Activated CD4-positive, alpha-beta T cell treated with anti-CD3 and anti-CD28 coated beads for 24 hours (primary cell): ENCODE measurements around the gene CDK7.
"Not testable (repeated sequence)": the region's sequence is repeated elsewhere in the genome, so short reads cannot be mapped to it uniquely, and the experiment has no call there.

Source experiments
- DNase-seq, 2 donors: peaks; one replicate each; pipeline ENCODE4 v3.0.0-alpha.2; 2020; ENCODE audit warnings: low read depth in 2 of 2

Gene CDK7

DNA sequence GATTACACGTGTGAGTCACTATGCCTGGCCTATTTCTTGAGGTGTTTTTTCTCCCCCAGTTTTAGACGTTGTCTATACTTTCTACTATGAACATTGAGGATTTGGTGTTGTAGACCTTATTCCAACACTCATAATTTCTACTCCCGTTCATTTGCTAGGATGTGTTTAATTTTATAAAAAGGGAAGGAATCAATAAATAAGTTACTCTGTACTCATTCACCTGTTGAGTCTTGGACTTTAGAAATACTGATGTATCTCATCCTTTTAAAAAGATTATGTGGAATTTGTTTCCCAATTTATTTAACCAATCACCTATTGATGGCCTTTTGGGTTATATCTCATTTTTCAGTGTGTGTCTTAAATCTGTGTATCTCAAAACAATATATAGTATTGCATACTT is 3.2 kb downstream of the CDK7 start:
- DNase-seq, result no peak

DNA sequence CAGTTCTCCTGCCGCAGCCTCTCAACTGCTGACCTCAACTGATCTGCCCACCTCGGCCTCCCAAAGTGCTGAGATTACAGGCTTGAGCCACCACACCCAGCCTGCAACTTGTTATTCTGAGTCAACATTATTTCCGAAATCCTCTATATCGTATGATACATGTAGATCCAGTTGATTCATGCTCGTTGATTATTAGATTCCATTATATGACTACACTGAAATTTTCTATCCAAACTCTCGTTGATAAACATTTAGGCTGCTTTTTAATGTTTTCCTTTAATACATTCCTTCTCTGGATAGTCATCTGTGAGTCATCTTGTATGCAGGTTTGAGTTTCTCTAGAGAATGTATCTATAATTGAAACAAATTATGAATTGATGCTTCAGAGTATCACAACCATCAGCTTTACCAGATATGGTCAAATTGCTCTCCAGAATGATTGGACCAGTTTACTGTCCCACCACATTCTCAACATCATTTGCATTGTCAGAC is 4.1 kb downstream of the CDK7 start:
- DNase-seq, result no peak

DNA sequence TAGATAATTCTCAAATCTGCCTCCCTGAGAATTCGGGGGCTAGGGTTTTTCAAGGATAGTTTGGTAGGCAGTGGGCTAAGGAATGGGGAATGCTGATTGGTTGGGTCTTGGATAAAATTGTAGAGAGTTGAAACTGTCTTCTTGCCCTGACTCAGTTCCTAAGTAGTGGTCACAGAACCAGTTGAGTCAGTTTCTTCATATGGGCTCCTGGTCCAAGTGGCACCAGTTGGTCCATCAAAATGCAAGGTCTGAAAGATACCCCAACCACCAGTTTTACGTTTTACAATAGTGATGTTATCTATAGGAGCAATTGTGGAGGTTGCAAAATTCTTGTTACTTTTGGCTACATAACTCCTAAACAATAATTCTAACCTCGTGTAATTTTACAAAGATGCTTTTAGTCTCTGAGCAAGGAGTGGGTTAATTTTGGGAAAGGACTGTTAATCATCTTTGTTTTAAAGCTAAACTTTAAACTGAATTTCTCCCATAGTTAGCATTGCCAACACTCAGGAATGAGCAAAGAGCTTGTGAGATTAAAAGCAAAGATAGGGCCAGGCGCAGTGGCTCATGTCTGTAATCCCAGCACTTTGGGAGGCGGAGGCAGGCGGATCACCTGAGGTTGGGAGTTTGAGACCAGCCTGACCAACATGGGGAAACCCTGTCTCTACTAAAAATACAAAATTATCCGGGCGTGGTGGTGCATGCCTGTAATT is 7.7 kb downstream of the CDK7 start:
- no peak for DNase-seq

DNA sequence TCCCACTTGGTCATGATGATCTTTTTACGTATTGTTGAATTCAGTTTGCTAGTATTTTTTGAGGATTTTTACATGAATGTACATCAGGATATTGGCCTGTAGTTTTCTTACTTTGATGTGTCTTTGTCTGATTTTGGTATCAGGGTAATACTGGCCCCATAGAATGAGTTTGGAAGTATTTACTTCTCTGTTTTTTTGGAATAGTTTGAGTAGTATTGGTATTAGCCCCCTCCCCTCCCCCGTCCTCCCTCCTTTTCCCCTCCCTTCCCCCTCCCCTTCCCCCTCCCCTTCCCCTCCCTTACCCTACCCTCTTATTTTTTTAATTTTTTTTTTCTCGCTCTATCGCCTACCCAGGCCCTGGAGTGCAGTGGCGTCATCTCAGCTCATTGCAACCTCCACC is 10.3 kb downstream of the CDK7 start:
- no peak for DNase-seq

DNA sequence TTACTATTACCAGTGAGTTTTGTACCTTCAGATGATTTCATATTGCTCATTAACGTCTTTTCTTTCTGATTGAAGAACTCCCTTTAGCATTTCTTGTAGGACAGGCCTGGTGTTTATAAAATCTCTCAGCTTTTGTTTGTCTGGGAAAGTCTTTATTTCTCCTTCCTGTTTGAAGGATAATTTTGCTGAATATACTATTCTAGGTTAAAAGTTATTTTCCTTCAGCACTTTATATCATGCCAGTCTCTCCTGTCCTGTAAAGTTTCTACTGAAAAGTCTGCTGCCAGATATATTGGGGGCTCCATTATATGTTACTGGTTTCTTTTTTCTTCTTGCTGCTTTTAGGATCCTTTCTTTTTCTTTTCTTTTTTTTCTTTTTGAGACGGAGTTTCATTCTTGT is 13.3 kb downstream of the CDK7 start:
- no peak for DNase-seq

DNA sequence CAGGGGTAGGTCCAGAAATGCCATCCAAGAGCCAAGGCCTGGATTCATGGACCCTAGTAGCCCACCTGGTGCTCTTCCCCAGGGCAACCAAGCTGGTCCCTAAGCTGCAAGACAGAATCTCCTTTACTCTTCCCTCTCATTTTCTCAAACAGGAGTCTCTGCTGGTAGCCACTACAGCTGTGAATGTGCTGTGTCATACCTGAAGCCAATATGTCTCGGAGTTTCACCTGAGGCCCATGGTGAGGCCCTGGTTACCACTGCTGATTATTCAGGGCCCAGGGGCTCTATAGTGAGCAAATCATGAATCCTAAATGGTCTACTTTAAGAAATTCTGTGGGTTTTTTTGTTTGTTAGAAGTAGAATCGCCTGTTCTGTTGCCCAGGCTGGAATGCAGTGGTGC is 15.9 kb downstream of the CDK7 start:
- no peak for DNase-seq

DNA sequence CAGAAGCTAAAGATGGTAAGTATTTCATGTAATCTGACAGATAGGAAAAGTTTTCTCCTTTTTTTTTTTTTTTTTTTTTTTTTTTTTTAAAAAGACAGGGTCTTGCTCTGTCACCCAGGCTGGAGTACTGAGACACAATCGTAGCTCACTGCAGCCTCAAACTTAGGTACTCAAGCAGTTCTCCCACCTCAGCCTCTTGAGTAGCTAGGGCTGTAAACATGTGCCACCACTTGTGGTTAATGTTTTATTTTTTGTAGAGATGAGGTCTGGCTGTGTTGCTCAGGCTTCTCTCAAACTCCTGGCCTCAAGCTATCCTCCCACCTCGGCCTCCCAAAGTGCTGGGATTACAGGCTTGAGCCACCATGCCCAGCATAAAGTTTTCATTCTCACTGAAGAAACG is 17.8 kb downstream of the CDK7 start:
- no peak for DNase-seq

DNA sequence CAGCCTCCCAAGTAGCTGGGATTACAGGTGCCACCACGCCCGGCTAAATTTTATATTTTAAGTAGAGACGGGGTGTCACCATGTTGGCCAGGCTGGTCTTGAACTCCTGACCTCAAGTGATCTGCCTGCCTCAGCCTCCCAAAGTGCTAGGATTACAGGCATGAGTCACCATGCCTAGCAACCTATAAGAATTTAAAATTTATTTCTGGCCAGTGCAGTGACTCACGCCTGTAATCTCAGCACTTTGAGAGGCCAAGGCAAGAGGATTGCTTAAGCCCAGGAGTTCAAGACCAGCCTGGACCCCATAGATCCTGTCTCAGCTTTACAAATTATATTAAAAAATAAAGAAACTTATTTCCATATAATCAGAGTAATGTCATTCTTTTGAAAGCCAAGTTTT is 21.3 kb downstream of the CDK7 start:
- not testable (repeated sequence) for DNase-seq

DNA sequence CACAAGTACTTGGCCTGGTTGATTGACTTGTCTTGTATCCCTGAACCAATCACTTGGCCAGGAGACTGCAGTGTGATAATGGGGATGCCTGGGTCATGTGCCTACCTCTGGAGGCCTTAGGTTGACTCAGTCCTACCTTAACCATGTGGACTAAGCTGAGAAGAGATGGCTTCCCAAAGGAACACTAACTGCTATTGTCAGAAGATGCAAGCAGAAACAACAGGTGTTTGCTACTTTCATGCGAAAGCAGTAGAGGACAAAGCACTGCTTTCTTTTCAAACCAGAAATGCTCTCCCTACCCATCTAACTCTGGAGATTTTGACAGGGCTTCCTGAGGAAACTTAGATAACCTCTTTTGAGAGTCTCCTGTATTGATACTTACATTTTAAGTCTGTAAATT is 22.9 kb downstream of the CDK7 start:
- DNase-seq, result no peak

DNA sequence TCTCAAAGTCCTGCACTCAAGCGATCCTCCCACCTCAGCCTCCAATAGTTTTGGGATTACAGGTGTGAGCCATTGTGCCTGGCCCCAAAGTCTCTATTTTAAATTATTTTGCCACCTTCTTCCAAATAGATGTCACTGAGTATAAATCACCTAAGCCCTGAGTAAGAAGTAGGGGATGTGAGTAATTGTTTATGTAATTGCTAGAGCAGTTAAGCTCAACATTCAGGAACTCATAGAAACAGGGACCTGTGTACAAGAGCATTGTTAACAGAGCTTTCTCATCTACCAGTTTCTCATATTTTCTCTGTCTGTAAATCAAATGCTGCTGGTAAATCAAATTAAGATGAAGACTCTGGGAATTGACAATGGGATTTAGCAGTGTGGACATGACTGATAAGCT is 26.3 kb downstream of the CDK7 start:
- DNase-seq, result no peak

DNA sequence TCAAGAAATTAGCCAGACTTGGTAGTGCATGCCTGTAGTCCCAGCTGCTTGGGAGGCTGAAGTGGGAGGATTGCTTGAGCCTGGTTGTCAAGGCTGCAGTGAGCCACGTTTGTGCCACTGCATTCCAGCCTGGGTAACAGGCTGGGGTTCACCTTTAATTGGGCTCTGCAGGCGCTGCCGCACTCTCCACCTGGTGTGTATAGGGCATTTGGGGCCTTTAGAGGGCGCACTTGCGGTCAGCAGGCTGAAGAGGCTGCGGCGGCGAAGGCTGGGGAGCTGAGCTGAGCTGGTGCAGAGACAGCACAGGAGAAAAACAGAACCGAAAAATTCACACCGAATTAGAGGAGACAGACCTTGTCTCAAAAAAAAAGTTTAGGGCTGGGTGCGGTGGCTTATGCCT is 31.2 kb downstream of the CDK7 start:
- DNase-seq, result no peak

DNA sequence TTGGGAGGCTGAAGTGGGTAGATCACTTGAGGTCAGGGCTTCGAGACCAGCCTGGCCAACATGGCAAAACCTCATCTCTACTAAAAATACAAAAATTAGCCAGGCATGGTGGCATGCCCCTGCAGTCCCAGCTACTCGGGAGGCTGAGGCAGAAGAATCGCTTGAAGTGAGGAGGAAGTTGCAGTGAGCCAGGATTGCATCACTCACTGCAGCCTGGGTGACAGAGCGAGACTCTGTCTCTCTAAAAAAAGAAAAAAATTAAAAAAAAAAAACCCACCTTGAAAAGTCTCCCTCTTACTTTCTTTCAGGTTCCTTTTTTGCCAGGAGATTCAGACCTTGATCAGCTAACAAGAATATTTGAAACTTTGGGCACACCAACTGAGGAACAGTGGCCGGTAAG is 34.2 kb downstream of the CDK7 start:
- no peak for DNase-seq

DNA sequence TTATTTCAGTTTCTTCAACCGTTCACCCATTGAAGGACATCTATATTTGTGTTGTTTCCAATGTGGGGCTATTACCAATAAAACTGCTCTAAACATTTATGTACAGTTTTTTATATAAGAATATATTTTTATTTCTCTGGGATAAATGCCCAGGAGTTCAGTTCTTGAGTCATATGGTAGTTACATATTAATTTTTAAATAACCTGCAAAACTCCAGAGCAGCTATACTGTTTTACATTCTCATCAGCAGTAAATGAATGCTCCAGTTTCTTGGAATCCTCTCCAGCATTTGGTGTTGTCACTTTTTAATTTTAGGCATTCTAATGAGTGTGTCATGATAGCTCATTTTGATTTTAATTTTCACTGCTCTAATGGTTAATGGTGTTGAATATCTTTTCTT is 36.2 kb downstream of the CDK7 start:
- no peak for DNase-seq

DNA sequence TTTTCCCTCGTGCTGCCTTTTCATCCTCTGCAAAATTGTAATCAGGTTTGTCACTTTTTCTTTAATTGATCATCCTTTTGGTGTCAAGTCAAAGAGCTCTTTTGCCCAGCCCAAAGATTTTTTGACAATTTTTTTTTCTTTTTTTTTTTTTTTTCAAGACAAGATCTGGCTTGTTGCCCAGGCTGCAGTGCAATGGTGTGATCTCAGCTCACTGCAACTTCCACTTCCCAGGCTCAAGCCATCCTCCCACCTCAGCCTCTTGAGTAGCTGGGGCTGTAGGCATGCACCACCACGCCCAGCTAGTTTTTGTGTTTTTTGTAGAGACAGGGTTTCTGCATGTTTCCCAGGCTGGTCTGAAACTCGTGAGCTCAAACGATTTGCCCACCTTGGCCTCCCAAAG is 36.7 kb downstream of the CDK7 start:
- no peak for DNase-seq

DNA sequence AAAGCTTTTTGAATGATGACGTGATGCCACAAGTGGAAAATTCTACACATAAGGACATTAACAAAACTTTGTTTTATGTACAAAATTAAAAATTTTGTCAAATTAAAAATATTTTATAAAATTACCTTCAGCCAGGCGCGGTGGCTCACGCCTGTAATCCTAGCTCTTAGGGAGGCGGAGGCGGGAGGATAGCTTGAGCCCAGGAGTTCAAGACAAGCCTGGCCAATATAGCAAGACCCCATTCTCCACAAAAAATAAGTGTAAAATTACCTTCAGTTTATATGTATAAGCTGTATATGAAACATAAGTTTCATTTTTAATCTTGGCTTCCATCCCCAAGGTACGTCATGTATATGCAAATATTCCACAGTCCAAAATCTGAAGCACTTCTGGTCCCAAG is 40.9 kb downstream of the CDK7 start:
- DNase-seq, result no peak

DNA sequence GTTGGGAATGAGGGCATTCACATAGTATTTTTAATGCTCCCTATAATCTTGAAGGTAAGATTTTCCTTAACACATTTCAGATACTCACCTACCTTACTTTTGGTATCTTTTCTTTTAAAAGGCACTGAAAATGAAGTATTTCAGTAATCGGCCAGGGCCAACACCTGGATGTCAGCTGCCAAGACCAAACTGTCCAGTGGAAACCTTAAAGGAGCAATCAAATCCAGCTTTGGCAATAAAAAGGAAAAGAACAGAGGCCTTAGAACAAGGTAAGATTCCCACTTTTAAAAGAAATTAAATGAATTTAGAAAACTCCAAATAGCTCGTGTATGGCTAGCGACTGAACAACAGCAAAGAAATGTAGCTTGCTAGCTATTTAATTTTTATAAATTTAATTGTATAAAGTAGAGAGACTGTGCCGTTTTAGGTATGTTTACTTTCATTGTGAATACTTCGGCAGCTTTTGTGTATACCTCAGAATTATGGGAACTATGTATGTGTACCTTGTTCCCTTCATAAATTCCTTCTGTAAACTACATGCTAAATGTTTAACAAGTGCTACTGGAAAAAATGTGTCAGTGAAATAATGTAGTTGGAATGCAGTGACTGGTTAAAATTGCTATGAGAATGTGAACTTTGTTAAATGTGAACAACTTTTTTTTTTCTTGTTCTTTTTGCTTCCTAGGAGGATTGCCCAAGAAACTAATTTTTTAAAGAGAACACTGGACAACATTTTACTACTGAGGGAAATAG is 41.9 kb downstream of the CDK7 start:
- no peak for DNase-seq

DNA sequence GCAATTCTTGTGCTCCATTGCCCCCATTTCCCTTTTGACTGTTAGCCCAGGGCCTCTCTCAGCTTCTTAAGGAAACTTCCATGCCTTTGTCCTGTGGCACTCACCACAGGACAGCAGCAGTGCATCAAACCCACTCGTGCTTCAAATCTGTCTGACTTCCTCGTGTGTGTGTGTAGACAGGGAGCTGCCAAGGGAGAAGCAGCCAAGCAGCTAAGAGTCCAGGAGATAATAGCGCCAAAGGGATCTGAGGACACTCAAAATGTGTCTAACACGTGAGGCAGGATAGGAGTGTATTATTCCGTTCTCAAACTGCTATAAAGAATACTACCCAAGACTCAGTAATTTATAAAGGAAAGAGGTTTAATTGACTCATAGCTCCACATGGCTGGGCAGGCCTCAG is 44.8 kb downstream of the CDK7 start:
- no peak for DNase-seq

DNA sequence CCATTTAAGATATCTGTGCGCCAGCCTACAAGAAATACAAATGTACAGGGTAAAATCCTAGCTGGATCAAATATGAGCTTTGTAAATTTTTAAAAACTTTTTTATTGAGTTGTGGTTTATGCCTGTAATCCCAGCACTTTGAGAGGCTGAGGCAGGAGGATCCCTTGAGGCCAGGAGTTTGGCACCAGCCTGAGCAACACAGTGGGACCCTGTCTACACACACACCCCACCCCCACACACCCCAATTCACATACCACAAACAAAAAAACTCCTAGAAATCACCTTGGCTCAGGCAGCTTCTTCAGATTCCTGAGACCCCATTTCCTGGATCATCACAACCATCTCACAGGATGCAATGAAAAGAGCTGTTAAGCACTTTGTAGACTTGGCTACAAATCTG is 46.4 kb downstream of the CDK7 start:
- no peak for DNase-seq

DNA sequence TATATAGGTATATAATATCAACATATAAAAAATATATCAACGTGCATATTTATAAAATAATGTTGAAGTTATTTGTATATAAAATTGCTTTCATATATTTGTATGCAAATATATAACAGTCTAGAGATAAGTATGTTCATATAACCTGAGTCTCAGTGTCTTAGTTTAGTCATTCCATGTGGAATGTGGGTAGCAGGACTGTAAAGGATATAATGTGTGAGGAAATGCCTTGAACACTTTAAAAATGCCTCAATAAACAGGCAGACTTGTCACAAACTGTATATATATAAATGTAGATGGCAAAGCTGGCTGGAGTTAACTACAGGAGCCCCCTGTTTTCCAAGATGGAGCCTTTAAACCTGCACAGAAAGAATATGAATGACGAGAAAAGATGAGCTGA is 49.5 kb downstream of the CDK7 start:
- no peak for DNase-seq

DNA sequence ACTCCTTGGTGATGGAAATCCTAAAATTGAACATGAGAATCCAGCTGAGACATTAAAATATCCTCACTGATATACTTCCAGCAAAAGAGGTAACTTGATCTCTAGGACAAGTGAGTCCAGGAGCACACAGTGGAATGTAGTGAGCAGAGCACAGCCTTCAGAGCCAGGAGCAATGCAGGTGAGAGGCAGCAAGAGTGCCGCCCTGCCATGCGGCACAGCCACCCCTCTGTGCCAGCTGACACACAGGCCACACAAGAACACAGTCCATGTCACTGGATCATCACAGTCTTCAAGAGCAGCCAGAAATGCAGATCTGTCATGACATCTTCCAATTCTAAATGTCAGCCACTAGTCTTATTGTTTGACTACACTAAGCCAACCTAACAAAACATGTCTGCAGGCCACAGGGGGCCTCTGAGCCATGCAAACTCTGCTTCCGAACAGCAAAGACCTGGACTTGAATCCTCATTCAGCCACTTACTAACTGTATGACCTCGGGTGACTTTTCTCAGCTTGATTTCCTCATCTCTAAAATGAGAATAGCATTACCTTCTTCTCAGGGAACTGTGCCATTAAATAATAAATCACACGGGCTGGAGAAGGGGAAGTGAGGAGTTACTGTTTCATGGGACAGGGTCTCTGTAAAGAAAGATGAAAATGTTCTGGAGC is 50.9 kb downstream of the CDK7 start:
- no peak for DNase-seq

DNA sequence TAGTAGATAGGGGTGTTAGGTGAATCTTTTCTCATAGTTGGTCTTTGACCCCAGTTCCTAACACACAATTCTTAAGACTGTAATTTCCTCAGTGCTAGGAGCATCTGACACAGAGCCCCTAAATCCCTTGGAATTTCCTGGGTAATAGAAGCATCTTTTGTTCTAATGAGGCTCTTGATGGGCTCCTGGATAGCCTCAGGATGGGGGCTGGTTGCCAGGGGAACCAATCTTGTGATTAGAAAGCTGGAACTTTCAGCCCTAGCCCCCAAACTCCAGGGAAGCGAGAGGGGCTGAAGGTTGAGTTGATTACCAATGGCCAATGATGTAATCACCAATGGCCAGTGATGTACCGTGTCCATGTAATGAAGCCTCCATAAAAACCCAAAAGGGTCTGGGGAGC is 53.4 kb downstream of the CDK7 start:
- DNase-seq, result no peak

DNA sequence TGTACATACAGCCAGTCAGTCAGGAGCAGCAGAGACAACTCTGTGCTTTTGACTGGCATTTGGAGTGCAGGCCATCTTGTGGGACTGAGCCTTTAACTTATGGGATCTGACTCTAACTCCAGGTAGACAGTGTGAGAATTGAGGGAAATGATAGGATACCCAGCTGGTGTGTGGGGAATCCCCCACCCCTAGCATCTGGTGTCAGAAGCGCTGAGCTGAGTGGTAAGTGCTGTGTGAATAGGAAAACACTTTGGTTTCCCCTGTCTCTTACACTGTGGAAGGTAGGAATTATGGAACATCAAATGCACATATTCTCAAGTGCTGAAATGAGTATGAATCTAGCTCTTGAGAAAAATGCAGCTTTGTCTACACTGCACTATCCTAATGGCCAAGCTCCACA is 54.0 kb downstream of the CDK7 start:
- DNase-seq, result no peak

DNA sequence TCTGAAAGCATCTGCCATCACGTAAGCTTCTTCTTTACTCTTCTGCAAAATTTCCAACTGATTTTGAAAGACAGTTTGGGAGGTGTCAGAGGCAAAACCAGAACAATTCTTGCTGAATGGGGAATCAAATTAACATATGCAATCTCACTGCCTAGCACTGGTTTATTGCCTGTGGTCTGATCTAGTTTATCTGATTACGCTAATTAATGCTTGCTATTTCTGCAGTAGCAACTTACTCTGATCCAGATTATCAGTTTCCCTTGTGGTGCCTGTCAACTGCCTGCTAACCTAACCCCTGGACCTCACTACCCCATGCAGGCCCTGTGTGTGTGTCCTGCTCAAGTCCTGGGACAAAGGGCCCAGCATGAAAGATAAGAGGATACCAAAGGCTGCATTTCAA is 57.6 kb downstream of the CDK7 start:
- no peak for DNase-seq
